ENCODE measurements around the gene NKAIN4.

DNA sequence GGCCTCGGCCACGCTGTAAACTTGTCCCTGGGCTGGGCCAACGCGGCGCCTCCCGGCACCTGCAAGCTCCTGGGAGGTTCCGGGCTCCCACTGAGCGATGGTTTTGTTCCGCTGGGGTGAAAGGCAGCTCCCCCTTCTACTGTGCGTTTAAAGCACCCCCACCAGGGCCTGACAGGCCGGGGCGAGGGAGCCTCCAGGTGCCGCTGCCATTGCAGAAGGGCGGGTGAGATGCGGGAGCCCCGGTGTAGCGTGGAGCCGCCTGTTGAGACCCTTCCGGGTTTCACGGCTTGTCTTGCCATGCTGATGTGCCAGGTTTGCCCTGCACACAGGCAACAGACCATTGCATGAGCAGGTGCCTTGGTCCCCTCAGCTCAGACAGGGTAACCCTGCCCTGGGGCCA, 41.6 kb upstream of the NKAIN4 start:
- TF ChIP-seq SUZ12 (IDR thresholded peaks at IDR 0.05; ENCODE audit: extremely low read depth, insufficient read depth, insufficient read length), result no peak
- TF ChIP-seq YY1 (IDR thresholded peaks at IDR 0.05; ENCODE audit: insufficient read depth, insufficient read length), result no peak

All from NT2/D1 (cell line).